Myocyte (in vitro differentiated cells): Measurements from ENCODE around the gene CPXM2. TPM values are rescaled to one million over a fixed set of nuclear protein-coding genes. Genes with fewer than 3 reads are reported as not detected.

ENCODE experiments used
- DNase-seq: peaks from one replicate; pipeline ENCODE4 v3.0.0-alpha.2; 2012; ENCODE audit warnings: low read depth
- total RNA-seq: library from RNA; depleted of rRNA; stranded (reverse); fragments of >200 nt; gene quantifications from 2 replicates; pipeline ENCODE4 v1.2.3, GENCODE V29; 2014

CPXM2 gene
- total RNA-seq, 1 donor from 2014 or later, result not detected

GRCh38 chr10:123774132-123774742, 117.4 kb downstream of the CPXM2 start:
- no peak for DNase-seq

DNA sequence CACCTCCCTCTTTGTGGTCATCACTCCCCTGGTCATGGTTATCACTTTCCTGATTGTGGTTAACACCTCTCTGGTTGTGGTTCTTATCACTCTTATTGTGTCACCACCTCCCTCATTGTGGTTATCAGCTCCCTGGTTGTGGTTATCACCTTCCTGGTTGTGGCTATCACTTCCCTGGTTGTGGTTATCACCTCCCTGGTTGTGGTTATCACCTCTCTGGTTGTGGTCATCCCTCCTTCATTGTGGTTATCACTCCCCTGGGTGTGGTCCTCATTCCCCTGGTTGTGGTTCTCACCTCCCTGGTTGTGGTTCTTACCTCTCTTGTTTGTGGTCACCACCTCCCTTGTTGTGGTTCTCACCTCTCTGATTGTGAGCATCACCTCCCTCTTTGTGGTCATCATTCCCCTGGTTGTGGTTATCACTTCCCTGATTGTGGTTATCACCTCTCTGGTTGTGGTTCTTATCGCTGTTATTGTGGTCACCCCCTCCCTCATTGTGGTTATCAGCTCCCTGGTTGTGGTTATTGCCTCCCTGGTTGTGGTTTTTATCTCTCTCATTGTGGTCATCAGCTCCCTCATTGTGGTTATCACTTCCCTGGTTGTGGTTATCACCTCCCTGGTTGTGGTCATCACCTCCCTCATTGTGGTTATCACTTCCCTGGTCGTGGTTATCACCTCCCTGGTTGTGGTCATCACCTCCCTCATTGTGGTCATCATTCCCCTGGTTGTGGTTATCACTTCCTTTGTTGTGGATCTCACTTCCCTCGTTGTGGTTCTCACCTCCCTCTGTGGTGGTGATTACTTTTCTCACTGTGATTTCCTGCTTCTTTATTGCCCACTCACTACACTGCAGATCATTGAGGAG, 118.7 kb downstream of the CPXM2 start:
- DNase-seq, result no peak

- no peak for DNase-seq
Measured at GRCh38 chr10:123771877-123772644, 119.5 kb downstream of the CPXM2 start.

GRCh38 chr10:123769647-123770046, 122.0 kb downstream of the CPXM2 start:
- DNase-seq, result no peak

- no peak for DNase-seq
Measured at GRCh38 chr10:123766761-123767160, 124.8 kb downstream of the CPXM2 start.

DNA sequence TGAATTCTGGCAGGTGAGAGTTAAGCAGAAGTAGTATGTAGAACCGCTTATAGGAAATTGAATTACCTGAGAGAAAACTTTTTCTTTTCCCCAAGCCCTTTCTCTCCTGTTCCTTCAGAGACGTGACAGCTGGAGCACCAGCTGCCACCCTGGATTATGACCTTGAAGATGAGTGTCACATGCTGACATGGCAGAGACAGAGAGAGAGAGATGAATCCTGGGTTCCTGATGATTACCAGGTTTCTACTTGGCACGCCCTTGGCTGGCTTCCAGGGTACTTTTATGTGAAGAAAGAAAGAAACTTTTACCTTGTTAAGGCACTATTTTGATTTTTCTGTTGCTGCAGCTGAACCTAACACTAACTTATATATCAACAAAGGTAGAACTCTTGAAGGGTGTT, 125.6 kb downstream of the CPXM2 start:
- no peak for DNase-seq

DNA sequence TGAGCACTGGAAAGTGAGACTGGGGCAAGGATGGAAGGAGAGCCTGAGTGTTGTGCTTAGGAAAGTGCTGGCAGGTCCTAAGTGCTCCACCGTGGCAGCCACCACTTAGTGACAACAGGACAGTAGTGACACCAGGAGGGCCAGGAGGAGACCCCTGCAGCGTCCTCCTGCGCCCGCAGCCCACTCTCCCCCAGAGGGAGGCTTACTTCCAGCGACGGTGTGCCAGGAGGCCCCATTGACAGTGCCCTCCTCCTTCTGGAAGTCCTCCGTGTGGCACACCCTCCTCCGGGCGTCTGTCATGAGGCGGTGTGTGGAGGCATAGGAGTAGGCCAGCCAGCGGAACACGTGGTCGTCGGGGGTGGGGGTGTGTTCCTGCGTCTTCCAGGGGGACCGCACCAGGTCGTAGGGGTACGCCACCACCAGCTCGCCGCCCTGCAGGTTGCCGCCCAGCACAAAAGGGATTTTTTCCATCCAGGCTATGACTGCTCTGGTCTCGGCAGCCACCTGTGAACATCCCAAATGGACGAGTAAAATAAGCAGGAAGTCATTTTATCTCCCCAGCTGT, 129.9 kb downstream of the CPXM2 start:
- no peak for DNase-seq

GRCh38 chr10:123761038-123761428, 130.6 kb downstream of the CPXM2 start:
- no peak for DNase-seq

DNA sequence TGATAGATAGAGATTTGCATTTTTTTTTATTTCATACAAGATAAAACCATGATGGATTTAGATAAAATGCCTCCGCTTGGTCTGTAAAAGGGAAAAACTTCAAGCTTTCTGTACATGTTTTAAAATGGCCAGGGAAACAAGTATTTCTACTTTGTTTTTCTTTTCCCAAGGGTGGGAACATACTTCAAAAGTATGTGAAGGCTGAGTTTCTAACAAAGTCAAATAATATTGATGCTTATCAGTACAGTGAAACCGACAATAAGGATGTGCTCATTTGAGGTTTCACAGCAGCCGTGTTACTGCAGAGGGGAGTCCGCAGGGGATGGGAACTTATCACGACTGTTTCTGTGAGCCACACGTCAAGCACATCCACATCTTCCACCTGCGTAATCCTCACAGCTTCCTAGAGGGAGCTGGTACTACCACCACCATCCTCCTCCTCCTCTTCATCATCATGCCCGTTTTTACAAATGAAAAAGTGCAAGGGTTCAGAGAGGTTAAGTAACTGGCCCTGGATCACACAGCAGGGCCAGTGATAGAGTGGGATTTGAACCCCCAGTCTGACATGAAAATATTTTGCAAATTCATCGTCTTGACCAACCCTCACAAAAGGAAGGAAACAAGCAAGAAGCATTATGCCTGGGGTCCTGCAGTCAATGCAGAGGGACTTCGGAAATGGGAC, 131.1 kb downstream of the CPXM2 start:
- DNase-seq, result no peak

DNA sequence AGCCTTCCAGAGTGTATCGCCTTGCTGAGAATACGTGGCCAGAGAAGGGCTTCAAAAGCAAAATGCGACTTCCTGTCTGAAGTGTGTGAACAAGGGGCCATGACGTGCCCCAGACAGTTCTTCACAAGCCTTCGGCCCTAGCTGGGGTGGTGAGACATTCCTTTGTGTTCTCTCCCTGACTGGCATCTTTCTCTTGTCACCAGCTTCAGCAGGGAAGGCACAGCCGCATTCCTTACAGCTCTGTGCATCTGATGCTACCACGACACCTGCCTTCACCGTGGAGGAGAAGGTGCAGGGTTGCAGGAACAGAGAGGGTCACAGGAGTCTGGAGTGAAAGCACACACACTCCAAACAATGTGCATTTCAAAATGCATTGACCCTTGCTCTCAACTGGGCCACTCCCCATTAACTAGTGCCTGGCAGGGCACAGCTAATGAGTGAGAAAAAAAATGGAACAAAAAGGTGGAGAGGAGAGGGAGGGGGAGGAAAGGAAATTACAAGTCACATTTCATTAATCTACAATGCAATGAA, 132.0 kb downstream of the CPXM2 start:
- DNase-seq, result no peak

DNA sequence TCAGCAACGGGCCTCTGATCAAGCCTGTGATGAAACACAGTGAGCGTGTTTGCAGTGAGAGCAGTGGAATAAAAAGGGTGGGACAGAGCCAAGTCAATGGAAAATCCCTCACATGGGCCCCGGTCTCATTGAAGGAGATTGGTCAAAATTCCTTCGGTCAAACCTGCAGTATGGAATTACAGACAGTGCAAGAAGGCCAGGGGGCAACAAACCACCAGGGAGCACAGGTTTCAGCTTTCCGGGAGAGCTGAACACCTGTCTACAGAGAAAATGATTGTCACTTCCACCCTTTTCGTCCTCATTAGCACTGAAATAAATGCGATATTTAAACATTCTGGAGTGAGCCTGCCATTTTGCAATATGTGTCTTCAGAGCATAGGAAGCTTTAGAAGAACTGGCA, 132.6 kb downstream of the CPXM2 start:
- DNase-seq, result no peak

- no peak for DNase-seq
Measured at GRCh38 chr10:123757853-123758252, 133.8 kb downstream of the CPXM2 start.

DNA sequence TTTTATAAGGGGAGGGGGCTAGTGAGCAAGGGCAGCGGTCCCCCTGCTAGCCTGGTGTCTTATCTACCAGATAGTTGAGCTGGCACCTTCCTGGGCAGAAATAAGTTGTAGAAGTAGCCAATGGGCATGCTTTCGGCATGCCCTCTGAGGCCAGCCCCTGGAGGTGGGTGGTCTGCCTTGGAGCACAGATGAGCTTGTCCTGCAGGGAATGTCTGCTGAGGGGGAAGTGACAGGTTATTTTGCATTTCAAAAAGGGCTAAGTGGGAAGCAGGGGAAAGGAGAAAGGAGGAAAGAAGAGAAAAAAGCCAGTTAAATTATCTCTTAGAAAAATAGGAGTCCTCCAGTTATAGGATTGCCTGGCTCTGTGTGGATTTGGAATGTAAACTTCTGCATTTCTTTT, 136.5 kb downstream of the CPXM2 start:
- DNase-seq, result no peak

- DNase-seq, result no peak
Measured at GRCh38 chr10:123754123-123754522, 137.5 kb downstream of the CPXM2 start.

DNA sequence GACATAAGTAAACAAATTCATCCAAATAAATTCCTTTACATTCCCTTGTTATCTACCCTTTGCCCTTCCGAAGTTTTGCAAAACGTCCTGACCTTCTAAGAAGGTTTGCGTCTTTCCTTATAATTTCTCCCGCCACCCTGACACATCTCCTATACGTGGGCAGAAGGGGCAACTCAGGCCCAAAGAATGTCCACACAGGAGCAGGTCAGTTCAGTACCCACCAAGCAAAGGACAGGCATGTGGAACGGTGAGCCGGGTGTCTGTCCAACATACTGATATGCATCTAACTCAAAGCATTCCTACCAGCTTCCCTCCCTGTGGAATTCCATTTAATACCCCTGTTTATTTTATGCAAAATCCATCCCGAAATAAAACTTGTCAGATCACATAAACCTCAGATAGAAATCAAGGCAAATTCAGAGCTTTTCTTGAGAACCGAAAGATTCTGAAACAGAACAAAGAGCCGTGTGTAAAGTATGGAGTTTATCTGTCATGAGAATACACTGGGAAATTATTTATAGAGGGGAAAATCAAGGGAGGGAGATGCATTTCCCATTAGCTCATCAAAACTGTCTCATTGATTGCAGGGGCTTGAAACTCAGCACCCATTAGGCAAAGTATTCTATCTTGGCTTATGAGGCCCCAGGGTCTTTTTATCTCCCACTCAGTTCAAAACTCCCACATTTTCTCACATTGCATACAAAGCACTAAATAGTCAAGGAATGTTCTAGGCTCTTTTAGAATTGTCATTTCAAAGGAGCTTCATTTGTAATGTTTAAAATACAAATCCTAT, 140.1 kb downstream of the CPXM2 start:
- DNase-seq, result no peak

DNA sequence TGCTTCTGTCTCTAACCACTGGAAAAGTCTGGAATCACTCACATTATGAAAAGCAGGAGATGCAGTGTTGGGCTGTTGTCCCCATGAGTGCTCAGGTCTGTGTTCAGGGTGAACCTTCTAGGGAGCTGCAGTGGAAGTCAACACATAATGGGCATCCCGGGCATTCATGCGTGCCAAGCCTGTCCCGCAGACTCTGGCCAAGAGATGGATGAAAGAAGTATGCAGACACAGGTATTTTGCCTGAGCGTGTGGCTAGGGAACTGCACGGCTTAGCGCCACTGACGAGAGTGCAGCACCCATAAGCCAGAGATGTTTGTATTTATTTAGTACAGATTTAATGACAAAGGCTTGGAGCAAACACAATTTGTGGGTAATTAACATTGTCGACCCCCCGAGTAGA, 140.7 kb downstream of the CPXM2 start:
- DNase-seq, result no peak

GRCh38 chr10:123748711-123749110, 142.9 kb downstream of the CPXM2 start:
- no peak for DNase-seq

GRCh38 chr10:123747426-123747825, 144.2 kb downstream of the CPXM2 start:
- DNase-seq, result no peak

GRCh38 chr10:123746942-123747341, 144.7 kb downstream of the CPXM2 start:
- DNase-seq, result no peak

DNA sequence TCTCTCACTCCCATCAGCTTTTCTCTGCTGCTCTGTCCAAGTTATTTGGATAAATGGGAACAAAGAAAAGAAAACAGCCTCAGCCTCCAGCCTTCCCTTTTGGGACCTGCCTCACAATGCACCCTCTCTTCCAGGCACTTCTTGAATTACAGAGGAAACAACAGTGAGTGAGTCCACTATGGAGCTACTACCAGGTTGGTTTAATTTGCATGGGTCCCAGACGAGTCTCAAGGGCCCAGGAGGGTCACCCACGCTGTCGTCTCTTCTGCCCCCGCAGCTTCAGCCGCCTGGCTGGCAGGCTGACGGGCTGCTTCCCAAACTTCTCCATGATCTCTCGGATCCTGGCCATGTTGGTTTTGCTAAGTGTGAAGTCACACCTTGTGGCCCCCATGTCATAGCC, 145.1 kb downstream of the CPXM2 start:
- no peak for DNase-seq
